GM13977 (cell line): ENCODE results near the gene IRAK2.
A peak's percentile ranks its signal among the peaks of the same experiment; 100 is the strongest.

Experiments
- DNase-seq: peaks from one replicate; pipeline ENCODE4 v3.0.0; 2012; ENCODE audit warnings: low spot score
- in situ Hi-C: fragments of 300-500 bp; cut with MboI; formaldehyde crosslinking; loops from one replicate; pipeline ENCODE4 v1.12.0; 2022; ENCODE audit warnings: low sequenced_read_pairs, low pct_unique_long_range_greater_than_20kb, mixed read lengths, inconsistent platforms; ENCODE audit not compliant: unreplicated experiment
- TF ChIP-seq, protein P1 (sequence below): IDR thresholded peaks from 2 replicates; pipeline ENCODE4 v1.5.1; 2012; ENCODE audit warnings: mild to moderate bottlenecking, control low read depth; ENCODE audit not compliant: insufficient read depth; ENCODE audit errors: extremely low read depth, missing control alignments

The IRAK2 gene, protein sequence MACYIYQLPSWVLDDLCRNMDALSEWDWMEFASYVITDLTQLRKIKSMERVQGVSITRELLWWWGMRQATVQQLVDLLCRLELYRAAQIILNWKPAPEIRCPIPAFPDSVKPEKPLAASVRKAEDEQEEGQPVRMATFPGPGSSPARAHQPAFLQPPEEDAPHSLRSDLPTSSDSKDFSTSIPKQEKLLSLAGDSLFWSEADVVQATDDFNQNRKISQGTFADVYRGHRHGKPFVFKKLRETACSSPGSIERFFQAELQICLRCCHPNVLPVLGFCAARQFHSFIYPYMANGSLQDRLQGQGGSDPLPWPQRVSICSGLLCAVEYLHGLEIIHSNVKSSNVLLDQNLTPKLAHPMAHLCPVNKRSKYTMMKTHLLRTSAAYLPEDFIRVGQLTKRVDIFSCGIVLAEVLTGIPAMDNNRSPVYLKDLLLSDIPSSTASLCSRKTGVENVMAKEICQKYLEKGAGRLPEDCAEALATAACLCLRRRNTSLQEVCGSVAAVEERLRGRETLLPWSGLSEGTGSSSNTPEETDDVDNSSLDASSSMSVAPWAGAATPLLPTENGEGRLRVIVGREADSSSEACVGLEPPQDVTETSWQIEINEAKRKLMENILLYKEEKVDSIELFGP

DNA sequence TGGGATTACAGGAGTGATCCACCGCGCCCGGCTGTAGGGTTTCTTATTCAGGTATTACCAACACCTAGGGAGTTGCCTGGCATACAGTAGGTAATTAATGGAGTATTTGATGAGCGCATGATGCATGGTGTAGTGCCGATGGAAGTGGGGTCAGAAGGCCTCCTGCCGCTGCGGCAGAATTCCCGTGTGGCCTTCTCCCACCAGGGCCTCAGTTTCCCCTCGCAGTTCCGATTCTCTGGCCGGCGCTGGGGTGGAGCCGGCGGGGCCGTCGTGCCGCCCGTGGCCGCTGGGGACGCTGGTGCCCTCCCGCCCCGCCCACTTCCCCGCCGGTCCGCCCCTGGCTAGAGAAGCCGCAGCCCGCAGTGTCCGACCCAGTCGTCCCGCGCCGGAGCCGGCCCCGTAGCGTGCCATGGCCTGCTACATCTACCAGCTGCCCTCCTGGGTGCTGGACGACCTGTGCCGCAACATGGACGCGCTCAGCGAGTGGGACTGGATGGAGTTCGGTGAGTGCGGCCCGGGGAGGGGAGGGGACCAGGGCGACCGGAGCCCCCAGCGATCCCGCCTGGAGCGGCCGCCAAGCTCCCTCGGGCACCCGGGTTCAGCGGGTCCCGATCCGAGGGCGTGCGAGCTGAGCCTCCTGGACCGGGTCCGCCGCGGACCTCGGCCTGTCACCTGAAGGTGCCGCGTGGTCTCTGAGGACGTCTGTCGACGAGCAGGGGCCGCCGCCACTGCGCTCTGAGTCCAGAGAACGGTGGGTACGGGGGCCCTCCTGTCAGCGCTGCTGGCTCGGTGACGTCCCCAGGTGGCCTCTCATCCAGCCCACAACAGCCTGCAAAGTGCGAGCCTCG lies at the start of gene IRAK2:
TSS of gene IRAK2 (plus strand) at position 374 of the 848 bp plus-strand sequence. CDS start at position 410, 36 bp downstream.
- TF ChIP-seq, protein P1, sequence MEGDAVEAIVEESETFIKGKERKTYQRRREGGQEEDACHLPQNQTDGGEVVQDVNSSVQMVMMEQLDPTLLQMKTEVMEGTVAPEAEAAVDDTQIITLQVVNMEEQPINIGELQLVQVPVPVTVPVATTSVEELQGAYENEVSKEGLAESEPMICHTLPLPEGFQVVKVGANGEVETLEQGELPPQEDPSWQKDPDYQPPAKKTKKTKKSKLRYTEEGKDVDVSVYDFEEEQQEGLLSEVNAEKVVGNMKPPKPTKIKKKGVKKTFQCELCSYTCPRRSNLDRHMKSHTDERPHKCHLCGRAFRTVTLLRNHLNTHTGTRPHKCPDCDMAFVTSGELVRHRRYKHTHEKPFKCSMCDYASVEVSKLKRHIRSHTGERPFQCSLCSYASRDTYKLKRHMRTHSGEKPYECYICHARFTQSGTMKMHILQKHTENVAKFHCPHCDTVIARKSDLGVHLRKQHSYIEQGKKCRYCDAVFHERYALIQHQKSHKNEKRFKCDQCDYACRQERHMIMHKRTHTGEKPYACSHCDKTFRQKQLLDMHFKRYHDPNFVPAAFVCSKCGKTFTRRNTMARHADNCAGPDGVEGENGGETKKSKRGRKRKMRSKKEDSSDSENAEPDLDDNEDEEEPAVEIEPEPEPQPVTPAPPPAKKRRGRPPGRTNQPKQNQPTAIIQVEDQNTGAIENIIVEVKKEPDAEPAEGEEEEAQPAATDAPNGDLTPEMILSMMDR: peak; percentile 78
- in situ Hi-C loops: no loop called here
- DNase-seq: peak; percentile 89

DNA sequence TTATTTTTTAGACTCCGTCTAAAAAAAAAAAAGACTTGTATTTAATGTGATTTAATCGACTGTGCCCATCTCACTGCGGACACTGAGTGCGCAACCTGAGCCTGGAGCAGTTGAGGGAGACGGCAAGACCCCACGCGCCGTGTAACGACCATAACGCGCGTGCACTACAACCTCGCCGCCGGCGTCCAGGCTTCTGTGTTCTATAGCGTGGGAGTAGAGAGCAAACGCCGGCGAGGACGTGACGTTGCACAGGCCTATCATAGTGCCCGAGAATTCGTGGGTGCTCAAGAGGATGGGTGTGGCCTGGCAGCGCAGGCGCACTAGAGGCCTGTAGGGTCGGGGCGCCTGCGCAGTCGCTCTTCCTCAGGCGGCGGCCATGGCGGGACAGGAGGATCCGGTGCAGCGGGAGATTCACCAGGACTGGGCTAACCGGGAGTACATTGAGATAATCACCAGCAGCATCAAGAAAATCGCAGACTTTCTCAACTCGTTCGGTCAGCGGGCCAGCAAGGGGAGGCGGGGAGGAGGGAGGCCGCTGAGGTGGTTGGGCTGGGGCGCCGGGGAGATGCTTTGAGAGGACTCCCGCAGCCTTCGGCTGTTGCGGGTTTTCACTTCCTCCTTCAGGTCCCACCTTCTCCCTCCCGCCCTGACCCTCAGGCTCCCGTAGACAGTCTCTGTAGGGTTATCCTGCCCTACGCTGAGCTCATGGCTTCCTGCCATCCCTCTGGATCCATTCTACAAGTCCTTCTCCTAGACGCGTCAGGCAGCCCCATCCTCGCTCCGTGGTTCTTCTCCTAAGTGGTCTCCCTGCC lies 49.2 kb upstream of the IRAK2 start, which contains the start of gene BRK1:
TSS of gene BRK1 (plus strand) at position 350 of the 812 bp plus-strand sequence. CDS start at position 377, 27 bp downstream.
- in situ Hi-C loops: no loop called here
- DNase-seq: peak; percentile 98
- TF ChIP-seq, protein P1: no peak

DNA sequence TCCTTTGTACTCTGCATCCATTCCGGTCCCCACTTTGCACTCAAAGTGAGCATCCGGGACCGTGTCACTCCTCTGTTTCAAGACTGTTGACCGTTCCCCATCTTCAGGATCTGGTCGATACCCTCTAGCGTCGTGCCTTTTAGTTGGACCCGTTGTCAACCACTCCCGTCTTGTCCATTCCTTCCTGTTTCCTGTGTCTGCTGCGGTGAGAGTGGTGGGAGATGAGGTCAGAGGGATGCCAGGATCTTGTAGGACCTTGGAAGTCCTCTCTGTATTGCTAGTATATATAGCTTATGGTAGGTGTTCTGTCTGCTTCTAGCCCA lies 48.6 kb upstream of the IRAK2 start:
- in situ Hi-C loops: no loop called here
- no peak for DNase-seq
- TF ChIP-seq, protein P1: no peak

DNA sequence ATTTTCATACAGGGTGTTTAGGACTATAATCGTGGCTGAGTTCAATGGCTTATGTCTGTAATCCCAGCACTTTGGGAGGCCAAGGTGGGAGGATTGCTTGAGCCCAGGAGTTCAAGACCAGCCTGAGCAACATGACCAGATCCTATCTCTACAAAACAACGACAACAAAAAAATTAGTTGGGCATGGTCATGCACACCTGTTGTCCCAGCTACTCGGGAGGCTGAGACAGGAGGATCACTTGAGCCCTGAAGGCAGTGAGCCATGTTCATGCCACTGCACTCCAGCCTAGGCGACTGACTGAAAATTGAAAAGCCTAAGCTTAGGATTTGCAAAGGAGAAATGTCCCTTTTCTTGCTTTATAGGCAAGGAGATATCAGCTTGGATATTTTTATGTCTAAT lies 47.8 kb upstream of the IRAK2 start:
- in situ Hi-C loops: no loop called here
- TF ChIP-seq, protein P1: no peak
- DNase-seq: no peak

DNA sequence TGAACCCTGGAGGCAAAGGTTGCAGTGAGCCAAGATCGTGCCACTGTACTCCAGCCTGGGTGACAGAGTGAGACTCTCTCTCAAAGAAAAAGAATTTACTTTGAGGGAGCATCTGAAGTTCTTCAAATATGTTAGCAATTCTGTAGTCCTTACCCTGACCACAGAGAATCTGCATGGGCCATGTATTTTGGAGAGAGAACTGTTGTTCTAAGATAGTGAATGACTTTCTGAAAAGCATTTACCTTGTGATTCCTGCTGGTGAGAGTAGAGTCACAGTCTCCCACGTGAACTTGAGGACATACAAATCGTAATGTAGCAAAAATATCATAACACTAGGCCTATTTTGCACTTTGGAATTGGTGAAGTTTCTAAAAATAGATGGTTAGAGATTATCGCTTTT lies 45.3 kb upstream of the IRAK2 start:
- TF ChIP-seq, protein P1: no peak
- in situ Hi-C loops: no loop called here
- DNase-seq: no peak

DNA sequence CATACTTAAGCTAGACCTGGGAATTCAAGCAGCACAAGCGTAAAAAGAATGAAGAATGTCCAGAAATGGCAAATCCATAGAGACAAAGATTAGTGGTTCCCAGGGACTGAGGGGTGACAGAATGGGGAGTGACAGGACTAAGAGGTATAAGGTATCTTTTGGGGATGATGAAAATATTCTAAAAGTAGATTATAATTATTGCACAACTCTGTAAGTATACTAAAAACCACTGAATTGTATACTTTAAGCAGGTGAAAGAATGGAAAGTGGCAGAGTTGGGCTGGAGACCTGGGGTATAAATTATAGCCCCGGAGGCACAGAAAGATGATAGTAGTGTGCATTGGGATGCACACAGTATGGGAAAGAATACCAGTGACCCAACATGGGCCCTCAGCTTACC lies 43.7 kb upstream of the IRAK2 start:
- no peak for DNase-seq
- TF ChIP-seq, protein P1: no peak
- in situ Hi-C loops: no loop called here
